GM12878 (cell line): ENCODE measurements around the gene CLSTN2. TPM values are rescaled to one million over a fixed set of nuclear protein-coding genes. Genes with fewer than 3 reads are reported as not detected.

Experiments used
- ATAC-seq: fragments of 200-7000 bp; cut with Tn5 transposase; 3 replicates; pipeline ENCODE4 v1.9.1; 2020; ENCODE audit warnings: mild to moderate bottlenecking, moderate library complexity
- BruUV-seq: library from RNA; stranded (reverse); fragments of 400-500 nt; replicated peaks from 2 replicates; lab custom pipeline; 2021; lab: Mats Ljungman, UMichigan
- CTCF ChIA-PET: fragments of 300-600 bp; sonication (Branson Sonifier 250); formaldehyde crosslinking; extraction: SDS; loops from one replicate; lab custom pipeline; 2021; ENCODE audit warnings: inconsistent platforms; lab: Yijun Ruan, JAX
- POLR2A ChIA-PET: fragments of 350-600 bp; formaldehyde crosslinking; extraction: SDS; loops from one replicate; lab custom pipeline; 2021; ENCODE audit warnings: inconsistent platforms; lab: Charles Lee
- RAD21 ChIA-PET: fragments of 300-600 bp; sonication (Branson Sonifier 250); formaldehyde crosslinking; loops from one replicate; lab custom pipeline; 2023; ENCODE audit warnings: antibody characterized with exemption; ENCODE audit not compliant: unreplicated experiment; lab: Charles Lee
- SMC1A ChIA-PET: fragments of 300-600 bp; sonication (Branson Sonifier 250); formaldehyde crosslinking; loops from one replicate; lab custom pipeline; 2023; ENCODE audit not compliant: unreplicated experiment, uncharacterized antibody; lab: Charles Lee
- DNase-seq: peaks from one replicate; pipeline ENCODE4 v3.0.0-alpha.2; 2011; ENCODE audit warnings: low read depth, low spot score
- FAIRE-seq: peaks from 3 replicates; lab custom pipeline; 2011; peaks lifted over from hg19 to GRCh38; lab: Jason Lieb, UNC
- H2AFZ ChIP-seq: 2 replicates; pipeline ENCODE4 v1.6.0; 2011; ENCODE audit warnings: low read depth, low read length, control low read depth; ENCODE audit not compliant: control insufficient read depth
- H3K27ac ChIP-seq: 2 replicates; pipeline ENCODE4 v1.5.1; 2011; ENCODE audit warnings: control low read depth; ENCODE audit not compliant: control insufficient read depth, insufficient read depth
- H3K27me3 ChIP-seq, 2 experiments: replicated peaks in 1 of 2; 2 replicates each; pipeline versions ENCODE4 v1.6.0 to v1.6.1; 2011; ENCODE audit warnings: low read length in 1 of 2; ENCODE audit not compliant: control insufficient read depth in 2 of 2, insufficient read depth in 2 of 2
- H3K36me3 ChIP-seq, 2 experiments: 2 replicates each; pipeline ENCODE4 v1.5.1; 2011; ENCODE audit warnings: low read length in 1 of 2; ENCODE audit not compliant: control insufficient read depth in 2 of 2, insufficient read depth in 2 of 2
- H3K4me1 ChIP-seq: 2 replicates; pipeline ENCODE4 v1.6.1; 2011; ENCODE audit warnings: mild to moderate bottlenecking, low read length, moderate library complexity, mixed read lengths; ENCODE audit not compliant: control insufficient read depth, insufficient read depth
- H3K4me2 ChIP-seq: 2 replicates; pipeline ENCODE4 v1.6.0; 2011; ENCODE audit warnings: control low read depth; ENCODE audit not compliant: control insufficient read depth, insufficient read depth
- H3K4me3 ChIP-seq: fragments of 200-600 bp; sonication (generic); 2 replicates; pipeline ENCODE4 v1.5.1; 2016
- H3K79me2 ChIP-seq: 2 replicates; pipeline ENCODE4 v1.6.0; 2011; ENCODE audit warnings: low read length; ENCODE audit not compliant: control insufficient read depth, insufficient read depth
- H3K9ac ChIP-seq: 2 replicates; pipeline ENCODE4 v1.8.0; 2011; ENCODE audit warnings: low read length, control low read depth, mixed read lengths; ENCODE audit not compliant: control insufficient read depth, insufficient read depth
- H3K9me3 ChIP-seq: replicated peaks from 3 replicates; pipeline ENCODE4 v1.5.1; 2011; ENCODE audit warnings: mild to moderate bottlenecking, low read length; ENCODE audit not compliant: control insufficient read depth, insufficient read depth
- H4K20me1 ChIP-seq: 2 replicates; pipeline ENCODE4 v1.6.0; 2011; ENCODE audit not compliant: control insufficient read depth, insufficient read depth
- ETV6 ChIP-seq, 2 experiments: fragments of 450-650 bp in 1 of 2; IDR thresholded peaks in 1 of 2; conservative IDR thresholded peaks in 1 of 2; 2 replicates each; pipeline ENCODE4 v1.6.1; 2014; ENCODE audit warnings: antibody characterized with exemption in 1 of 2, borderline replicate concordance in 1 of 2, low read depth in 1 of 2, mild to moderate bottlenecking in 1 of 2, moderate library complexity in 1 of 2
- HDGF ChIP-seq: fragments of 450-650 bp; IDR thresholded peaks from 2 replicates; pipeline ENCODE4 v1.6.1; 2016; ENCODE audit warnings: antibody characterized with exemption
- IRF5 ChIP-seq: fragments of 450-650 bp; IDR thresholded peaks from 2 replicates; pipeline ENCODE4 v1.6.1; 2017; ENCODE audit warnings: borderline replicate concordance
- MXI1 ChIP-seq: fragments of 150-350 bp; IDR thresholded peaks from 2 replicates; pipeline ENCODE4 v1.6.1; 2011; ENCODE audit warnings: low read depth, mild to moderate bottlenecking, inconsistent platforms, low read length, improper control_type of control experiment
- NFYA ChIP-seq: IDR thresholded peaks from 2 replicates; pipeline ENCODE4 v1.6.1; 2011; ENCODE audit warnings: low read depth, mild to moderate bottlenecking, low read length, improper control_type of control experiment, borderline replicate concordance
- SREBF2 ChIP-seq: IDR thresholded peaks from 2 replicates; pipeline ENCODE4 v1.6.1; 2012; ENCODE audit warnings: mild to moderate bottlenecking, low read length
- TBL1XR1 ChIP-seq: IDR thresholded peaks from 2 replicates; pipeline ENCODE4 v1.6.1; 2012; ENCODE audit warnings: low read depth, low read length, improper control_type of control experiment
- ZBED1 ChIP-seq: IDR thresholded peaks from 2 replicates; pipeline ENCODE4 v1.6.1; 2016; ENCODE audit warnings: borderline replicate concordance
- ZBTB40 ChIP-seq: fragments of 450-650 bp; IDR thresholded peaks from 2 replicates; pipeline ENCODE4 v1.6.1; 2016; ENCODE audit warnings: mild to moderate bottlenecking, moderate library complexity, borderline replicate concordance
- WGBS: methylation state at CpG from one replicate; pipeline ENCODE4 v1.1.6; 2016; ENCODE audit warnings: low lambda C conversion rate; ENCODE audit not compliant: insufficient replicate concordance, insufficient coverage; ENCODE audit errors: missing lambda C conversion rate; 5-methylcytosine and 5-hydroxymethylcytosine counted together
- in situ Hi-C: fragments of 300-500 bp; cut with MboI; formaldehyde crosslinking; loops from 9 replicates; pipeline ENCODE4 v1.14.3; 2018; ENCODE audit warnings: mixed read lengths
- intact Hi-C: fragments of 100-400 bp; cut with micrococcal nuclease; formaldehyde crosslinking; loops from one replicate; pipeline ENCODE4 v1.14.2; 2022; ENCODE audit not compliant: unreplicated experiment
- polyA plus RNA-seq, 11 experiments: library from polyadenylated mRNA; depleted of rRNA in 4 of 11; unstranded in 6 of 11; stranded (reverse) in 5 of 11; fragments of >200 nt; fragmentation: Nextera tagmentation in 4 of 11; fragmentation: Illumina TruSeq in 1 of 11; extraction: Ambion mirVana in 4 of 11; extraction: Trizol in 1 of 11; gene quantifications; 1 replicate in 1 of 11; 2 replicates in 10 of 11; pipeline versions ENCODE4 v1.2.1 to v1.2.3, GENCODE V29; 2011 to 2016; ENCODE audit warnings: inconsistent platforms in 2 of 11, missing spikeins in 2 of 11, low read depth in 1 of 11
- total RNA-seq, 4 experiments: library from RNA; depleted of rRNA in 3 of 4; stranded (reverse); fragments of >200 nt in 3 of 4; fragmentation: Illumina TruSeq in 1 of 4; extraction: Trizol in 1 of 4; gene quantifications; 2 replicates each; pipeline versions ENCODE4 v1.2.1 to v1.2.3, GENCODE V29; 2013 to 2021
- TF ChIP-seq, protein P1 (sequence below): IDR thresholded peaks from 2 replicates; pipeline ENCODE4 v1.6.1; 2011; ENCODE audit warnings: low read depth, low read length, improper control_type of control experiment, borderline replicate concordance
- TF ChIP-seq, protein P2 (sequence below), 3 experiments: IDR thresholded peaks in 2 of 3; conservative IDR thresholded peaks in 1 of 3; 2 replicates each; pipeline ENCODE4 v1.5.1; 2011; ENCODE audit warnings: low read depth in 3 of 3, low read length in 3 of 3, mild to moderate bottlenecking in 3 of 3, control low read depth in 2 of 3, moderate library complexity in 2 of 3, inconsistent platforms in 1 of 3, mixed read lengths in 1 of 3; ENCODE audit not compliant: control insufficient read depth in 2 of 3, insufficient read depth in 1 of 3; ENCODE audit errors: extremely low read depth in 1 of 3

CLSTN2 gene
- total and polyA plus RNA-seq, 10 of the 15 experiments (the other 5 are each of a cell fraction or from before 2014, with no cell fraction given): under 0.01 to 0.10 (median under 0.01) TPM; not detected in 5

- TF ChIP-seq ZBTB40: no peak
- no peak for TF ChIP-seq ETV6 (conservative IDR thresholded peaks at IDR 0.05 in 1 of 2, IDR thresholded peaks at IDR 0.05 in 1 of 2; ENCODE audit: borderline replicate concordance in 1 of 2, low read depth in 1 of 2)
- no peak for TF ChIP-seq SREBF2
Observed at GRCh38 chr3:140546649-140547048, 611.7 kb downstream of the CLSTN2 start (continued).

DNA sequence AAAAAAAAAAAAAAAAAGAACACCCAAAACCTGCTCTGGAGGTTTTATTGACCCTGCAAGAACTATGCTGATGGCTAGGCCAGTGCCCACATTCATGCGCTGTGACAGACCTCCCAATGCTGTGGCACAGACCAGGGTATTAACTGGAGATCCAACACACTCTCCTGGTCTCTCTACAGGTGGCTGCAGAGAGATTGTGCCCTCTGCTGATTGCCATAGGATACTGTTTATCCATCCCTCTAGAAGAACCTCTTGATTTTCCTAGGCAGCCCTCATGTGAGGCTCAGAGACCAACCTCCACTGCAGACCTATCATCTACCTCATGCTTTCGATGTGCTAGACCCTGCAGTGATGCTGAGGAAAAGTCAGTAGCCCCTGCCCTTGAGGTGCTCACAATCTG lies 617.4 kb downstream of the CLSTN2 start:
- no peaks in the 10 kb centered on the region for H3K79me2 ChIP-seq
- intact Hi-C loops: loop anchor here (10.0 kb wide), 1 partner anchor 312 kb away; no protein-coding TSS in a partner anchor
- H3K4me2 ChIP-seq: no peak overlapping the region
- RAD21 ChIA-PET: no interaction called here
- H3K27me3 ChIP-seq: no peaks in the 10 kb centered on the region
- H3K4me1 ChIP-seq: no peaks in the 10 kb centered on the region
- in situ Hi-C loops: no loop called here
- H2AFZ ChIP-seq: no peak overlapping the region
- SMC1A ChIA-PET: no interaction called here
- no TSS peak for BruUV-seq
- no peak overlapping the region for H3K9ac ChIP-seq
- H3K36me3 ChIP-seq: no peaks in the 10 kb centered on the region
- WGBS: 17% methylated on average over 2 of the region's 2 CpGs
- CTCF ChIA-PET: no interaction called here
- H4K20me1 ChIP-seq: no peaks in the 10 kb centered on the region
- FAIRE-seq (no peak), ATAC-seq (no peak), DNase-seq (no peak)
- no peak overlapping the region for H3K27ac ChIP-seq
- POLR2A ChIA-PET: no interaction called here
- H3K4me3 ChIP-seq: no peak overlapping the region
- H3K9me3 ChIP-seq: no peaks in the 10 kb centered on the region
- TF ChIP-seq TBL1XR1 (no peak), MXI1 (no peak), NFYA (no peak), ZBED1 (no peak), HDGF (no peak), IRF5 (no peak)
- TF ChIP-seq, protein P1, sequence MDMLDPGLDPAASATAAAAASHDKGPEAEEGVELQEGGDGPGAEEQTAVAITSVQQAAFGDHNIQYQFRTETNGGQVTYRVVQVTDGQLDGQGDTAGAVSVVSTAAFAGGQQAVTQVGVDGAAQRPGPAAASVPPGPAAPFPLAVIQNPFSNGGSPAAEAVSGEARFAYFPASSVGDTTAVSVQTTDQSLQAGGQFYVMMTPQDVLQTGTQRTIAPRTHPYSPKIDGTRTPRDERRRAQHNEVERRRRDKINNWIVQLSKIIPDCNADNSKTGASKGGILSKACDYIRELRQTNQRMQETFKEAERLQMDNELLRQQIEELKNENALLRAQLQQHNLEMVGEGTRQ: no peak
- TF ChIP-seq, protein P2, sequence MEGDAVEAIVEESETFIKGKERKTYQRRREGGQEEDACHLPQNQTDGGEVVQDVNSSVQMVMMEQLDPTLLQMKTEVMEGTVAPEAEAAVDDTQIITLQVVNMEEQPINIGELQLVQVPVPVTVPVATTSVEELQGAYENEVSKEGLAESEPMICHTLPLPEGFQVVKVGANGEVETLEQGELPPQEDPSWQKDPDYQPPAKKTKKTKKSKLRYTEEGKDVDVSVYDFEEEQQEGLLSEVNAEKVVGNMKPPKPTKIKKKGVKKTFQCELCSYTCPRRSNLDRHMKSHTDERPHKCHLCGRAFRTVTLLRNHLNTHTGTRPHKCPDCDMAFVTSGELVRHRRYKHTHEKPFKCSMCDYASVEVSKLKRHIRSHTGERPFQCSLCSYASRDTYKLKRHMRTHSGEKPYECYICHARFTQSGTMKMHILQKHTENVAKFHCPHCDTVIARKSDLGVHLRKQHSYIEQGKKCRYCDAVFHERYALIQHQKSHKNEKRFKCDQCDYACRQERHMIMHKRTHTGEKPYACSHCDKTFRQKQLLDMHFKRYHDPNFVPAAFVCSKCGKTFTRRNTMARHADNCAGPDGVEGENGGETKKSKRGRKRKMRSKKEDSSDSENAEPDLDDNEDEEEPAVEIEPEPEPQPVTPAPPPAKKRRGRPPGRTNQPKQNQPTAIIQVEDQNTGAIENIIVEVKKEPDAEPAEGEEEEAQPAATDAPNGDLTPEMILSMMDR (IDR thresholded peaks at IDR 0.05 in 2 of 3, conservative IDR thresholded peaks at IDR 0.05 in 1 of 3; ENCODE audit: control insufficient read depth in 2 of 3, extremely low read depth in 1 of 3, insufficient read depth in 1 of 3, low read depth in 3 of 3, low read length in 3 of 3): no peak; a peak in 1 of 6 replicates
